HepG2 (cell line): ENCODE results near the gene MST1R. TPM values are rescaled to one million over a fixed set of nuclear protein-coding genes. Genes with fewer than 3 reads are reported as not detected.

Experiments used
- ARID2 ChIP-seq: sonication (generic); formaldehyde crosslinking; IDR thresholded peaks from 2 replicates; pipeline ENCODE4 v1.8.1; 2022; ENCODE audit warnings: mild to moderate bottlenecking, missing genetic modification reagents, borderline replicate concordance
- CENPT ChIP-seq: sonication (generic); formaldehyde crosslinking; IDR thresholded peaks from 2 replicates; pipeline ENCODE4 v1.8.0; 2022; ENCODE audit warnings: low read depth, mild to moderate bottlenecking, moderate library complexity, missing genetic modification reagents
- ELF1 ChIP-seq: sonication (generic); formaldehyde crosslinking; IDR thresholded peaks from 2 replicates; pipeline ENCODE4 v1.4.0; 2020; ENCODE audit warnings: missing genetic modification reagents
- HINFP ChIP-seq: sonication (generic); formaldehyde crosslinking; IDR thresholded peaks from 2 replicates; pipeline ENCODE4 v1.4.0; 2020; ENCODE audit warnings: low read depth, mild to moderate bottlenecking, missing genetic modification reagents
- HMG20A ChIP-seq: IDR thresholded peaks from 2 replicates; pipeline ENCODE4 v1.6.1; 2016; ENCODE audit warnings: borderline replicate concordance
- HOXA3 ChIP-seq: sonication (generic); formaldehyde crosslinking; IDR thresholded peaks from 2 replicates; pipeline ENCODE4 v1.5.0; 2020; ENCODE audit warnings: missing genetic modification reagents
- IRF1 ChIP-seq: sonication (generic); formaldehyde crosslinking; IDR thresholded peaks from 2 replicates; pipeline ENCODE4 v1.4.0; 2020; ENCODE audit warnings: low read depth, mild to moderate bottlenecking, missing genetic modification reagents
- IRX3 ChIP-seq: sonication (generic); formaldehyde crosslinking; IDR thresholded peaks from 2 replicates; pipeline ENCODE4 v1.8.1; 2023; ENCODE audit warnings: mild to moderate bottlenecking, low read depth, missing genetic modification reagents, borderline replicate concordance
- JUN ChIP-seq: sonication (generic); formaldehyde crosslinking; IDR thresholded peaks from 2 replicates; pipeline ENCODE4 v1.4.0; 2020; ENCODE audit warnings: mild to moderate bottlenecking, missing genetic modification reagents
- MIXL1 ChIP-seq: IDR thresholded peaks from 2 replicates; pipeline ENCODE4 v1.6.1; 2016
- MXD4 ChIP-seq: IDR thresholded peaks from 2 replicates; pipeline ENCODE4 v1.6.1; 2016; ENCODE audit warnings: mild to moderate bottlenecking, missing biosample characterization, missing genetic modification reagents
- SKI ChIP-seq: fragments of 450-650 bp; IDR thresholded peaks from one replicate; pipeline ENCODE4 v1.6.1; 2018; ENCODE audit warnings: mild to moderate bottlenecking; ENCODE audit not compliant: partially characterized antibody
- TBX2 ChIP-seq: sonication (generic); formaldehyde crosslinking; IDR thresholded peaks from 2 replicates; pipeline ENCODE4 v1.5.0; 2020; ENCODE audit warnings: missing genetic modification reagents, mild to moderate bottlenecking, borderline replicate concordance
- ZBTB7B ChIP-seq: sonication (generic); formaldehyde crosslinking; IDR thresholded peaks from 2 replicates; pipeline ENCODE4 v1.4.0; 2020; ENCODE audit warnings: missing genetic modification reagents
- ZNF138 ChIP-seq: sonication (generic); formaldehyde crosslinking; IDR thresholded peaks from 2 replicates; pipeline ENCODE4 v1.5.0; 2020; ENCODE audit warnings: mild to moderate bottlenecking, low read depth, missing genetic modification reagents
- ZNF256 ChIP-seq: sonication (generic); formaldehyde crosslinking; conservative IDR thresholded peaks from 2 replicates; pipeline ENCODE4 v1.4.0; 2020; ENCODE audit warnings: missing genetic modification reagents
- ZNF260 ChIP-seq: sonication (generic); formaldehyde crosslinking; IDR thresholded peaks from 2 replicates; pipeline ENCODE4 v1.4.0; 2020; ENCODE audit warnings: missing genetic modification reagents, low read depth, mild to moderate bottlenecking, borderline replicate concordance
- ZNF274 ChIP-seq: sonication (generic); formaldehyde crosslinking; IDR thresholded peaks from 2 replicates; pipeline ENCODE4 v1.5.1; 2020; ENCODE audit warnings: mild to moderate bottlenecking, missing genetic modification reagents
- ZNF431 ChIP-seq: sonication (generic); formaldehyde crosslinking; IDR thresholded peaks from 2 replicates; pipeline ENCODE4 v1.9.0; 2022; ENCODE audit warnings: missing genetic modification reagents, low read depth, mild to moderate bottlenecking, borderline replicate concordance
- ZNF484 ChIP-seq: sonication (generic); formaldehyde crosslinking; IDR thresholded peaks from 2 replicates; pipeline ENCODE4 v1.5.1; 2020; ENCODE audit warnings: mild to moderate bottlenecking, low read depth, missing genetic modification reagents, borderline replicate concordance
- ZNF513 ChIP-seq: sonication (generic); formaldehyde crosslinking; conservative IDR thresholded peaks from 2 replicates; pipeline ENCODE4 v1.5.0; 2020; ENCODE audit warnings: missing genetic modification reagents
- ZNF703 ChIP-seq: sonication (generic); formaldehyde crosslinking; IDR thresholded peaks from 2 replicates; pipeline ENCODE4 v1.5.1; 2020; ENCODE audit warnings: missing genetic modification reagents, mild to moderate bottlenecking, moderate library complexity, borderline replicate concordance
- ZNF775 ChIP-seq: sonication (generic); formaldehyde crosslinking; IDR thresholded peaks from 2 replicates; pipeline ENCODE4 v1.4.0; 2020; ENCODE audit warnings: missing genetic modification reagents, mild to moderate bottlenecking, moderate library complexity, borderline replicate concordance
- polyA plus RNA-seq, 8 experiments: library from polyadenylated mRNA; depleted of rRNA in 3 of 8; stranded (reverse) in 7 of 8; unstranded in 1 of 8; fragments of >200 nt; fragmentation: Illumina TruSeq in 4 of 8; extraction: Trizol in 4 of 8; gene quantifications; 2 replicates each; pipeline versions ENCODE4 v1.2.1 to v1.2.3, GENCODE V29; 2011 to 2016; ENCODE audit warnings: low read depth in 4 of 8, missing spikeins in 1 of 8, mixed read lengths in 1 of 8; ENCODE audit not compliant: insufficient read depth in 1 of 8
- total RNA-seq, 5 experiments: library from RNA; depleted of rRNA; stranded (reverse); fragments of >200 nt; fragmentation: Illumina TruSeq; extraction: Trizol; gene quantifications; 2 replicates each; pipeline ENCODE4 v1.2.3, GENCODE V29; 2016; ENCODE audit warnings: low read depth in 1 of 5

The MST1R gene
- total and polyA plus RNA-seq, 2 of the 13 experiments (the other 11 are each of a cell fraction or from before 2014, with no cell fraction given): 0.11 to 0.77 TPM

- peak; percentile 99 for TF ChIP-seq MXD4
- peak; percentile 95 for TF ChIP-seq HINFP
- TF ChIP-seq MIXL1 (CRISPR knock-in tag): 0 out of 2 replicates have a peak, but pooled peaks have one; percentile 40
- TF ChIP-seq IRF1 (CRISPR knock-in tag): no peak
- peak; percentile 60; the same call in 1 of the 2 replicates for TF ChIP-seq ZNF431
- TF ChIP-seq ZNF513 (CRISPR knock-in tag): no peak
- no peak for TF ChIP-seq ARID2 (CRISPR knock-in tag)
- TF ChIP-seq ZBTB7B (CRISPR knock-in tag): peak; percentile 68; the same call in 1 of the 2 replicates
- peak; percentile 73 for TF ChIP-seq ELF1 (CRISPR knock-in tag)
- no peak for TF ChIP-seq ZNF484 (CRISPR knock-in tag)
- no peak for TF ChIP-seq IRX3 (CRISPR knock-in tag)
- no peak for TF ChIP-seq ZNF775
- peak; percentile 40; the same call in 1 of the 2 replicates for TF ChIP-seq HOXA3
- no peak; the same call in 1 of the 2 replicates for TF ChIP-seq ZNF703 (CRISPR knock-in tag)
- TF ChIP-seq ZNF138 (CRISPR knock-in tag): no peak; the same call in 1 of the 2 replicates
- TF ChIP-seq ZNF256 (CRISPR knock-in tag): no peak
- TF ChIP-seq SKI: peak; percentile 89
- TF ChIP-seq TBX2 (CRISPR knock-in tag): peak; percentile 84; the same call in 1 of the 2 replicates
- no peak; the same call in 1 of the 2 replicates for TF ChIP-seq HMG20A (CRISPR knock-in tag)
- peak; percentile 70; the same call in 1 of the 2 replicates for TF ChIP-seq ZNF274
- TF ChIP-seq JUN (CRISPR knock-in tag): no peak
- TF ChIP-seq ZNF260 (CRISPR knock-in tag): no peak
- no peak for TF ChIP-seq CENPT
These were observed 25.9 kb upstream of the MST1R start, which contains the start of gene MON1A (continued) for GRCh38 chr3:49929291-49930167.
